GM19035 (cell line): Measurements from ENCODE around the gene AAGAB.

Experiments used
- ATAC-seq: cut with Tn5 transposase; IDR thresholded peaks from one replicate; pipeline ENCODE4 v1.9.1; 2021; ENCODE audit not compliant: unreplicated experiment

The AAGAB gene

GRCh38 chr15:67190326-67190725 is 64.1 kb downstream of the AAGAB start:
- ATAC-seq, result no peak

GRCh38 chr15:67189326-67190051 is 65.0 kb downstream of the AAGAB start:
- no peak for ATAC-seq

- ATAC-seq, result no peak
Observed at GRCh38 chr15:67188551-67189218, 65.8 kb downstream of the AAGAB start.

GRCh38 chr15:67187351-67187854 is 67.1 kb downstream of the AAGAB start:
- no peak for ATAC-seq

GRCh38 chr15:67186688-67187087 is 67.8 kb downstream of the AAGAB start:
- no peak for ATAC-seq

GRCh38 chr15:67186226-67186649 is 68.2 kb downstream of the AAGAB start:
- no peak for ATAC-seq

- ATAC-seq, result no peak
Observed at GRCh38 chr15:67185621-67186225, 68.7 kb downstream of the AAGAB start.

GRCh38 chr15:67185051-67185450 is 69.4 kb downstream of the AAGAB start:
- no peak for ATAC-seq

- ATAC-seq, result no peak
Observed at GRCh38 chr15:67184208-67184925, 70.1 kb downstream of the AAGAB start.

GRCh38 chr15:67183443-67184169 is 70.9 kb downstream of the AAGAB start:
- ATAC-seq, result no peak

- no peak for ATAC-seq
Observed at GRCh38 chr15:67181221-67181639, 73.2 kb downstream of the AAGAB start.

- ATAC-seq, result no peak
Observed at GRCh38 chr15:67180514-67181191, 73.8 kb downstream of the AAGAB start.

- ATAC-seq, result no peak
Observed at GRCh38 chr15:67180035-67180434, 74.4 kb downstream of the AAGAB start.

- no peak for ATAC-seq
Observed at GRCh38 chr15:67179411-67179995, 75.0 kb downstream of the AAGAB start.

- ATAC-seq, result no peak
Observed at GRCh38 chr15:67178569-67179210, 75.8 kb downstream of the AAGAB start.

GRCh38 chr15:67177752-67178151 is 76.7 kb downstream of the AAGAB start:
- ATAC-seq, result no peak

GRCh38 chr15:67176195-67176971 is 78.1 kb downstream of the AAGAB start:
- ATAC-seq, result no peak

- ATAC-seq, result no peak
Observed at GRCh38 chr15:67175643-67176071, 78.8 kb downstream of the AAGAB start.
